GM18868 (cell line): ENCODE data around the gene HSD17B12.
A peak's percentile ranks its signal among the peaks of the same experiment; 100 is the strongest.
"Not testable (repeated sequence)": the region's sequence is repeated elsewhere in the genome, so short reads cannot be mapped to it uniquely, and the experiment has no call there.

Source experiments
- ATAC-seq: cut with Tn5 transposase; IDR thresholded peaks from one replicate; pipeline ENCODE4 v1.9.1; 2021; ENCODE audit warnings: mild to moderate bottlenecking, moderate library complexity; ENCODE audit not compliant: unreplicated experiment

The HSD17B12 gene

GRCh38 chr11:43680521-43681400 lies at the start of gene HSD17B12:
HSD17B12 (plus strand) TSS chr11:43680738; CDS start chr11:43680828, 90 bp downstream.
- ATAC-seq: peak; percentile 97

GRCh38 chr11:43631732-43632131 lies 48.8 kb upstream of the HSD17B12 start:
- no peak for ATAC-seq

- no peak for ATAC-seq
Observed at GRCh38 chr11:43632181-43632580, 48.4 kb upstream of the HSD17B12 start.

GRCh38 chr11:43638717-43639116 lies 41.8 kb upstream of the HSD17B12 start:
- no peak for ATAC-seq

GRCh38 chr11:43639224-43639623 lies 41.3 kb upstream of the HSD17B12 start:
- ATAC-seq: no peak

- no peak for ATAC-seq
Observed at GRCh38 chr11:43639920-43640319, 40.6 kb upstream of the HSD17B12 start.

- ATAC-seq: peak; percentile 99
Observed at GRCh38 chr11:43643898-43644620, 36.5 kb upstream of the HSD17B12 start.

GRCh38 chr11:43644621-43645299 lies 35.8 kb upstream of the HSD17B12 start:
- no peak for ATAC-seq

GRCh38 chr11:43646767-43647166 lies 33.8 kb upstream of the HSD17B12 start:
- no peak for ATAC-seq

GRCh38 chr11:43648888-43649287 lies 31.6 kb upstream of the HSD17B12 start:
- no peak for ATAC-seq

- ATAC-seq: no peak
Observed at GRCh38 chr11:43649501-43649900, 31.0 kb upstream of the HSD17B12 start.

GRCh38 chr11:43649921-43650320 lies 30.6 kb upstream of the HSD17B12 start:
- ATAC-seq: no peak

GRCh38 chr11:43663018-43663417 lies 17.5 kb upstream of the HSD17B12 start:
- ATAC-seq: not testable (repeated sequence)

GRCh38 chr11:43664295-43664694 lies 16.2 kb upstream of the HSD17B12 start:
- ATAC-seq: no peak

- ATAC-seq: not testable (repeated sequence)
Observed at GRCh38 chr11:43671284-43671683, 9.3 kb upstream of the HSD17B12 start.

- ATAC-seq: no peak
Observed at GRCh38 chr11:43674560-43674959, 6.0 kb upstream of the HSD17B12 start.

GRCh38 chr11:43676933-43677332 lies 3.6 kb upstream of the HSD17B12 start:
- no peak for ATAC-seq

- no peak for ATAC-seq
Observed at GRCh38 chr11:43681401-43681942, 934 bp downstream of the HSD17B12 start.

GRCh38 chr11:43682081-43682480 lies 1.5 kb downstream of the HSD17B12 start:
- ATAC-seq: not testable (repeated sequence)

GRCh38 chr11:43685440-43685839 lies 4.9 kb downstream of the HSD17B12 start:
- no peak for ATAC-seq

- ATAC-seq: no peak
Observed at GRCh38 chr11:43686207-43686606, 5.7 kb downstream of the HSD17B12 start.
